Bronchial epithelial cell (primary cell): ENCODE data around the gene PRKCH. TPM values are rescaled to one million over a fixed set of nuclear protein-coding genes. Genes with fewer than 3 reads are reported as not detected.

Source experiments
- DNase-seq: peaks from one replicate; pipeline ENCODE4 v3.0.0-alpha.2; 2010; ENCODE audit warnings: low read depth
- FAIRE-seq: peaks from 2 replicates; lab custom pipeline; 2011; peaks lifted over from hg19 to GRCh38; lab: Jason Lieb, UNC
- H3K27me3 ChIP-seq: 2 replicates; pipeline ENCODE4 v1.5.1; 2011; ENCODE audit warnings: low read length; ENCODE audit not compliant: control insufficient read depth, insufficient read depth
- H3K36me3 ChIP-seq: 2 replicates; pipeline ENCODE4 v1.5.1; 2011; ENCODE audit warnings: low read length; ENCODE audit not compliant: control insufficient read depth, insufficient read depth
- H3K4me3 ChIP-seq: 2 replicates; pipeline ENCODE4 v1.5.1; 2011; ENCODE audit warnings: mild to moderate bottlenecking, low read depth, low read length, control low read depth
- total RNA-seq: library from RNA; depleted of rRNA; stranded (reverse); fragments of >200 nt; gene quantifications from 2 replicates; pipeline ENCODE4 v1.2.1, GENCODE V29; 2014
- TF ChIP-seq, protein P1 (sequence below): IDR thresholded peaks from 2 replicates; pipeline ENCODE4 v1.5.1; 2011; ENCODE audit warnings: mild to moderate bottlenecking, moderate library complexity, low read length, control low read depth, inconsistent platforms; ENCODE audit not compliant: insufficient read depth, severe bottlenecking

Gene PRKCH
- total RNA-seq, 1 donor from 2014 or later: 24.5 TPM

DNA sequence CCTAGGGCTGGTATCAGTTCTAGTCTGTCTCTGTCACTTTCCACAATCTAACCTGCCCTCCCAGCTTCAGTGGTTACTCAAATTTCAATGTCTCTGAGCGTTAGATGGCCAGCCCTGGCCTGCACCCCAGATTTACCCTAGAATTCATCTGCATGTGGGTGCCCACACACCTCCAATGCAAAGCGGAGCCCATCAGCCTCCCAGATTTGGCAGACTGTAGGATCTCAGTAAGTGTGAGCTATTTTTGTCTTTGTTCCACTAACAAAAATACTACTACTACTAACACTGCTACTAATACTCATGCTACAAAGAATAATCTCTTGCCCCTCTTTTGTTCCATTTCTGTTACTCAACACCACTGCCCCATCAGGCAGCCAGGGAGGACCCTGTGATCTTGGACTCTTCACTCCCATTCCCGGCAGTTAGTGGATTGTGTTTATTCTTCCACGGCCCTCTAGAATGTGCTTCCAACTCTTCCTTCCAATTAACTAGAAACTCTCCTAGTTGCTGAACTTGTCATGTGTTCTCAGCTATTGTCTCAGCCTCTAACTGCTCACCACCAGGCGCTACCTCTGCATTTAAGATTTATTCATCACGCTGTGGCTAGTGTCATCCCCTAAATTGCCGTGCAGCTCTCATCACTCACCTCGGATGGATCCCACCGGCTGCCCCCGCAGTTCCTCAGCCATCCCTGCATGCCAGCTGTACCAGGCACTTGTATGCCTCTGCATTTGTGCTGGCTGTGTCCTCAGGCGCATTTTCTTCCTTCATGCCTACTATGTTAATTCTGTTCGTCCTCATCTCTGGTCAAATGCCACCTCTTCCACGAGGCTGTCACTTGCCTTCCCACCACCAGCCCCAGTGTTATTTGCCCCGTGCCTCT is 223.3 kb downstream of the PRKCH start:
- TF ChIP-seq, protein P1, sequence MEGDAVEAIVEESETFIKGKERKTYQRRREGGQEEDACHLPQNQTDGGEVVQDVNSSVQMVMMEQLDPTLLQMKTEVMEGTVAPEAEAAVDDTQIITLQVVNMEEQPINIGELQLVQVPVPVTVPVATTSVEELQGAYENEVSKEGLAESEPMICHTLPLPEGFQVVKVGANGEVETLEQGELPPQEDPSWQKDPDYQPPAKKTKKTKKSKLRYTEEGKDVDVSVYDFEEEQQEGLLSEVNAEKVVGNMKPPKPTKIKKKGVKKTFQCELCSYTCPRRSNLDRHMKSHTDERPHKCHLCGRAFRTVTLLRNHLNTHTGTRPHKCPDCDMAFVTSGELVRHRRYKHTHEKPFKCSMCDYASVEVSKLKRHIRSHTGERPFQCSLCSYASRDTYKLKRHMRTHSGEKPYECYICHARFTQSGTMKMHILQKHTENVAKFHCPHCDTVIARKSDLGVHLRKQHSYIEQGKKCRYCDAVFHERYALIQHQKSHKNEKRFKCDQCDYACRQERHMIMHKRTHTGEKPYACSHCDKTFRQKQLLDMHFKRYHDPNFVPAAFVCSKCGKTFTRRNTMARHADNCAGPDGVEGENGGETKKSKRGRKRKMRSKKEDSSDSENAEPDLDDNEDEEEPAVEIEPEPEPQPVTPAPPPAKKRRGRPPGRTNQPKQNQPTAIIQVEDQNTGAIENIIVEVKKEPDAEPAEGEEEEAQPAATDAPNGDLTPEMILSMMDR: no peak
- Histone ChIP-seq H3K27me3 (no peaks in the 10 kb centered on the region), H3K4me3 (no peak overlapping the region), H3K36me3 (peaks cover 3% of the 10 kb centered on the region)
- DNase-seq (no peak), FAIRE-seq (no peak)

- no peak overlapping the region for H3K4me3 ChIP-seq
- TF ChIP-seq, protein P1: no peak
- peaks cover 3% of the 10 kb centered on the region for H3K36me3 ChIP-seq
- FAIRE-seq (no peak), DNase-seq (no peak)
- no peaks in the 10 kb centered on the region for H3K27me3 ChIP-seq
Observed at GRCh38 chr14:61545726-61546455, 224.5 kb downstream of the PRKCH start.

- DNase-seq (peak; percentile 88), FAIRE-seq (peak; percentile 40)
- TF ChIP-seq, protein P1: no peak
Observed at GRCh38 chr14:61547186-61548069, 226.0 kb downstream of the PRKCH start.

GRCh38 chr14:61549425-61549824 is 228.0 kb downstream of the PRKCH start:
- H3K4me3 ChIP-seq: no peak overlapping the region
- peaks cover 3% of the 10 kb centered on the region for H3K36me3 ChIP-seq
- TF ChIP-seq, protein P1: no peak
- no peak for DNase-seq
- no peaks in the 10 kb centered on the region for H3K27me3 ChIP-seq
- FAIRE-seq: no peak

More at GRCh38 chr14:61547186-61548069, 226.0 kb downstream of the PRKCH start:
- no peaks in the 10 kb centered on the region for H3K27me3 ChIP-seq
- peaks cover 3% of the 10 kb centered on the region for H3K36me3 ChIP-seq
- H3K4me3 ChIP-seq: no peak overlapping the region

DNA sequence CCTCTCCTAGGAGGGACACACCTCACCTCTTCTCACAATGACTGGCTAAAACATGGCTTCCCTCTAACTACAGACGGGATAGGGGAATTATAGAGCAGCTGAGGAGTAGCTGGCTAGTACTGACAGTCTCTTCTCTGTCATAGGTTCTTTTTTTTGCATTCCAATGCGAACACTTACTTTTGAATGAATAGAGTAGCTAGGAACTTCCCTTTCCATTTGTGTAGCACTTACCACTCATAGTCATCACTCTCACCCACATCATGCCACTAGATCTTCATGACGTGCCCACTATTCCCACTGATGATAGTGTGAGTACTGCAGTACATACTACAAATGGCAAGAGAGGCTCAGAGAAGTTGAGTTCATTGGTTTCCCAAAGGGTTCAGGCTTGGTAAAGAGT is 230.0 kb downstream of the PRKCH start:
- DNase-seq: no peak

More for the DNA sequence above, 230.0 kb downstream of the PRKCH start:
- TF ChIP-seq, protein P1: no peak
- no peak for FAIRE-seq
- Histone ChIP-seq H3K27me3 (no peaks in the 10 kb centered on the region), H3K4me3 (no peak overlapping the region), H3K36me3 (peaks cover 3% of the 10 kb centered on the region)
